HG02938 (cell line): ENCODE data around the gene MRPL48.
A peak's percentile ranks its signal among the peaks of the same experiment; 100 is the strongest.
"Not testable (repeated sequence)": the region's sequence is repeated elsewhere in the genome, so short reads cannot be mapped to it uniquely, and the experiment has no call there.

ENCODE experiments used
- ATAC-seq: cut with Tn5 transposase; IDR thresholded peaks from one replicate; pipeline ENCODE4 v1.9.1; 2021; ENCODE audit warnings: mild to moderate bottlenecking, moderate library complexity; ENCODE audit not compliant: unreplicated experiment

Gene MRPL48

GRCh38 chr11:73838443-73839122 lies 50.9 kb downstream of the MRPL48 start:
- ATAC-seq: no peak

GRCh38 chr11:73839123-73839457 lies 51.4 kb downstream of the MRPL48 start:
- ATAC-seq: no peak

GRCh38 chr11:73851046-73851764 lies 63.5 kb downstream of the MRPL48 start:
- no peak for ATAC-seq

GRCh38 chr11:73852049-73852448 lies 64.4 kb downstream of the MRPL48 start:
- no peak for ATAC-seq

- no peak for ATAC-seq
Measured at GRCh38 chr11:73854680-73855079, 67.0 kb downstream of the MRPL48 start.

- no peak for ATAC-seq
Measured at GRCh38 chr11:73856031-73856567, 68.4 kb downstream of the MRPL48 start.

GRCh38 chr11:73859671-73860070 lies 72.0 kb downstream of the MRPL48 start:
- ATAC-seq: no peak

GRCh38 chr11:73860202-73860601 lies 72.5 kb downstream of the MRPL48 start:
- no peak for ATAC-seq

- ATAC-seq: no peak
Measured at GRCh38 chr11:73862986-73863385, 75.3 kb downstream of the MRPL48 start.

GRCh38 chr11:73866095-73866579 lies 78.5 kb downstream of the MRPL48 start:
- no peak for ATAC-seq

- ATAC-seq: no peak
Measured at GRCh38 chr11:73866586-73866996, 78.9 kb downstream of the MRPL48 start.

- ATAC-seq: no peak
Measured at GRCh38 chr11:73869332-73869949, 81.8 kb downstream of the MRPL48 start.

GRCh38 chr11:73870261-73870660 lies 82.6 kb downstream of the MRPL48 start:
- ATAC-seq: no peak

GRCh38 chr11:73872749-73873357 lies 85.2 kb downstream of the MRPL48 start:
- no peak for ATAC-seq

- no peak for ATAC-seq
Measured at GRCh38 chr11:73875380-73875779, 87.7 kb downstream of the MRPL48 start.

GRCh38 chr11:73875840-73876239 lies 88.2 kb downstream of the MRPL48 start:
- ATAC-seq: no peak

- peak; percentile 94 for ATAC-seq
Measured at GRCh38 chr11:73876424-73877310, 89.0 kb downstream of the MRPL48 start, which contains the start of the genes COA4 and PAAF1. TSS of gene COA4 (minus strand) at chr11:73876846. CDS start at chr11:73873378, 3,468 bp downstream. TSS of gene PAAF1 (plus strand) at chr11:73876999. CDS start at chr11:73877022, 23 bp downstream.

- no peak for ATAC-seq
Measured at GRCh38 chr11:73878771-73879170, 91.1 kb downstream of the MRPL48 start.

- not testable (repeated sequence) for ATAC-seq
Measured at GRCh38 chr11:73880449-73880848, 92.8 kb downstream of the MRPL48 start.

- no peak for ATAC-seq
Measured at GRCh38 chr11:73883856-73884255, 96.2 kb downstream of the MRPL48 start.
